Mucosa of descending colon (tissue), 3 donors: Measurements from ENCODE around the gene ZNF469. TPM values are rescaled to one million over a fixed set of nuclear protein-coding genes. Genes with fewer than 3 reads are reported as not detected.

Source experiments
- ATAC-seq: fragments of 200-7000 bp; cut with Tn5 transposase; one replicate; pipeline ENCODE4 v1.9.1; 2020; ENCODE audit warnings: mild to moderate bottlenecking, moderate library complexity
- DNase-seq, 3 donors: peaks; one replicate each; pipeline ENCODE4 v3.0.0-alpha.2; 2020
- H3K36me3 ChIP-seq: fragments of 200-600 bp; one replicate; pipeline ENCODE4 v1.8.0; 2021; ENCODE audit warnings: low read depth, mild to moderate bottlenecking
- H3K4me1 ChIP-seq: fragments of 200-600 bp; one replicate; pipeline ENCODE4 v1.8.0; 2021; ENCODE audit warnings: low read depth, mild to moderate bottlenecking
- H3K4me3 ChIP-seq: fragments of 200-600 bp; one replicate; pipeline ENCODE4 v1.8.0; 2021; ENCODE audit warnings: mild to moderate bottlenecking
- H3K9me3 ChIP-seq: fragments of 200-600 bp; one replicate; pipeline ENCODE4 v1.8.0; 2021; ENCODE audit warnings: mild to moderate bottlenecking
- intact Hi-C, 2 donors: fragments of 100-400 bp; cut with DNase I in 1 of 2; cut with micrococcal nuclease in 1 of 2; formaldehyde crosslinking; loops; one replicate each; pipeline versions ENCODE4 v1.11.0 to v1.11.1; 2022; cut with DNase I, micrococcal nuclease
- total RNA-seq, 3 donors: library from RNA; stranded (reverse); fragmentation: NEBNext Ultra II Directional in 2 of 3; extraction: Animal tissue kit (Norgen Biotek cat#: 25700) in 2 of 3; gene quantifications; one replicate each; pipeline versions ENCODE4 v1.2.1 to v1.2.4, GENCODE V29; 2021 to 2023
- TF ChIP-seq, protein P1 (sequence below): fragments of 200-600 bp; IDR thresholded peaks from one replicate; pipeline ENCODE4 v1.8.0; 2022; ENCODE audit warnings: antibody characterized with exemption, mild to moderate bottlenecking
- donor health status: DM: no; HTN: no; CAD: no; lungs with moderate emphysema.
- donor health status: DM: no; HTN: no; CAD: no.
- donor health status: DM: no; HTN: yes; CAD: no.

The ZNF469 gene
- total RNA-seq, 3 donors from 2014 or later, result 0.35 to 1.4 (median 0.51) TPM

DNA sequence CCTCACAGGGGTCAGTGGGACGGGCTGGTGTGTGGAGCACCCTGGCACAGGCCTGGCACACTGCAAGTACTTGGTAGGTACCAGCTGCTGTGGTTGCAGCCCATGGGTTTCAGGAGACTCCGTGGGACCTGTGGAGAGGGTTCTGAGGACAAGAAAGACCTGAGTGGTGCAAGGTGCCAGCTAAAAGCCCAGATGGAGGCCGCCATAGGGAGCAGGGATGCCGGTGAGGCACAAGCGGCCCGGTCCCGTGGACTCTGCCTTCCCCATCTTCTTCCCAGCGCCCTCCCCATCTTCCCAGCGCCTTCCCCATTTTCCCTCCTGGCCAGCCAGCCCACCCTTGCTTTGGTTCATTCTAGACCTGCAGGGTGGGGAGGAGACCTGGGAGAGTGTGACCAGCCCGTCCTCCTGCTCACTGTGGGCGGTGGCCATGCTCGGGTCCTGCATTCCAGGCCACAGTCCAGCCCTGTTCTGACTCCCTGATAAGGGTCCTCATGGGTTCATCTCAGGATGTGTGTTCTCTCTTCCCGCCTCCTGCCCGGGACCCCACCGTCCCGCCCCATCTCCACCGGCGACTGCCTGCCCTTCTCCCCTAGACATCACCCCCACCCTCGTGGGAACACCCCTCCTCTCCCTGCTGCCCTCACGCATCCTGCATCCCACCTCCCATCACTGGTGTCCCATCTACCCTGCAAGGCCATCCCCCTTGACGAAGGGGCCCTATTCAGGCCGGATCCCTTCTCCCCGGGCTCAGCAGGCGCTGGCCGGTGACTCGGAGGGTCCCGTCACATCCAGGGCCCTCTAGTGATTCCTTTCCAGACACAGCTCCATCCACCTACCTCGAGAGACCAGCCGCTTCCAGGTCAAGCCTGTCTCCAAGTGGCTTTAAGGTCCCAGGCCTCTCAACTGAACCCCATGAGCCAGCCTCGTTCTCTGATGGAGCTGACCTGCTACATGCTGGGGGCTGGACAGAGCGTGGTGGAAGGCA, 3.4 kb downstream of the ZNF469 start:
- Histone ChIP-seq H3K9me3 (no peaks in the 10 kb centered on the region), H3K4me3 (no peak overlapping the region), H3K36me3 (no peaks in the 10 kb centered on the region), H3K4me1 (peaks cover 10% of the 10 kb centered on the region)
- intact Hi-C loops, result no loop called here
- DNase-seq (peak in 2 of 3 donors; percentile 19 to 29), ATAC-seq (no peak)
- TF ChIP-seq, protein P1, sequence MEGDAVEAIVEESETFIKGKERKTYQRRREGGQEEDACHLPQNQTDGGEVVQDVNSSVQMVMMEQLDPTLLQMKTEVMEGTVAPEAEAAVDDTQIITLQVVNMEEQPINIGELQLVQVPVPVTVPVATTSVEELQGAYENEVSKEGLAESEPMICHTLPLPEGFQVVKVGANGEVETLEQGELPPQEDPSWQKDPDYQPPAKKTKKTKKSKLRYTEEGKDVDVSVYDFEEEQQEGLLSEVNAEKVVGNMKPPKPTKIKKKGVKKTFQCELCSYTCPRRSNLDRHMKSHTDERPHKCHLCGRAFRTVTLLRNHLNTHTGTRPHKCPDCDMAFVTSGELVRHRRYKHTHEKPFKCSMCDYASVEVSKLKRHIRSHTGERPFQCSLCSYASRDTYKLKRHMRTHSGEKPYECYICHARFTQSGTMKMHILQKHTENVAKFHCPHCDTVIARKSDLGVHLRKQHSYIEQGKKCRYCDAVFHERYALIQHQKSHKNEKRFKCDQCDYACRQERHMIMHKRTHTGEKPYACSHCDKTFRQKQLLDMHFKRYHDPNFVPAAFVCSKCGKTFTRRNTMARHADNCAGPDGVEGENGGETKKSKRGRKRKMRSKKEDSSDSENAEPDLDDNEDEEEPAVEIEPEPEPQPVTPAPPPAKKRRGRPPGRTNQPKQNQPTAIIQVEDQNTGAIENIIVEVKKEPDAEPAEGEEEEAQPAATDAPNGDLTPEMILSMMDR, result no peak

DNA sequence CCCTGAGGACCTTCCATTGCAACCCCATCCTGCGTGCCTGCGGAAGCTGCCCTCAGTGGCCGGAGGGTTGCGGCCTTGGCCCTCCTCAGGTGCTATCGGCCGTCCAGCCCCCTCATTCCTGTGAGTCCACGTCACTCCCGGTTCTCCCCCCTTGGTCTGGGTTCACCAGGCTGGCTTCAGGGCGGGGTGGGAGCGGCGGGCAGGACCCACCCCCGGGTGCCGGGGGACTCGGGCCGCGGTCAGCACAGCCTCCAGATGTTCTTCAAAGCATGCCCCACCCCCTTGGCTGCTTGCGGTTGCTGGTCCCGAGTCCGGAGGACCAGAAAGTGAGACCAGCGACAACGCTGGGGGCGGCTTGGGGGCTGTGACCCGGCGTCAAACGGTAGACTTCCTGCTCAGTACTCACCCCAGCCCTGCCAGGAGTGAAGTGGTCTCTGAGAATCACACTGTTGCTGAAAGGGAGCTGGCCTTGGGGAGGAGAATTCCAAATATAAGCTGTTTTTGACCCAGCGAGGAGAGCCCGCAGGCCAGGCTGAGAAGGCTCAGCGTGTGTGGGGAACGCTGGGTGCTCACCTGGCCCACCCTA, 4.5 kb downstream of the ZNF469 start:
- intact Hi-C loops, result no loop called here
- H3K4me3 ChIP-seq, result no peak overlapping the region
- DNase-seq, result peak in 2 of 3 donors; percentile 24 to 53
- peaks cover 10% of the 10 kb centered on the region for H3K4me1 ChIP-seq
- no peaks in the 10 kb centered on the region for H3K9me3 ChIP-seq
- no peak for ATAC-seq
- TF ChIP-seq, protein P1, result no peak
- H3K36me3 ChIP-seq, result no peaks in the 10 kb centered on the region

DNA sequence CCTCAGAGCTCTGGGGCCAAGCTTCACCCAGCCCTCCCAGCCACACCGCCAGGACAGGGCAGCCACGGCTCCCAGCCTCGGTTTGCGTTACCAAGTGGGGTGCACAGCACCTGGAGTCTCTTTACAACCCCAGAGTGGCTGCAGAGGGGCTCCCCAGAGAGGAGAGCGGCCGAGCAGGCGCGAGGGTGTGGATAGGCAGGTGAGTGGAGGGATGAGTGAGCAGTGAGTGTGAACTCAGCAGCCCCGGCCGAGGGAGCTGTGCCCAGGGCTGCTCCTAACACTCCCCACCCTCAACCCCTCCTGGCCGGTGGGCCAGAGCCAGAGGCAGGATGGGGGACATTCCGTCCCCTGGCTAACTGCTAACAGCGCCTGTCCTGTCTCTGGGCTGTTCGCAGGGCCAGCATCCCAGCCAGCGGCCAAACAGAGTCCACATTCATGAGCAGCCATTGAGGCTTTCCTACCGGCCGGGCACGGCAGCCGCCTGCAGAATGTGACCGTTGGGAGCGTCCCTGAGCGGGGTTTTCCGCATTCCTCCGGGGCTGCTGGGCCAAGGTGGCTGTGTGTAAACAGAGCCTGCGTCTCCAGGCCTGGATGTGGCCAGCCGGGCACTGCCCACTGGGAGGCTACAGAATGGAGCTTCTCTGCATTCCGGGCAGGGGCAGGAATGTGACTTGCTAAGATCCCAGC, 5.3 kb downstream of the ZNF469 start:
- Histone ChIP-seq H3K36me3 (no peaks in the 10 kb centered on the region), H3K4me3 (no peak overlapping the region), H3K9me3 (no peaks in the 10 kb centered on the region), H3K4me1 (peaks cover 10% of the 10 kb centered on the region)
- TF ChIP-seq, protein P1, result no peak
- ATAC-seq (peak; percentile 95), DNase-seq (peak; percentile 82 to 87 (median 83))
- intact Hi-C loops, result no loop called here

DNA sequence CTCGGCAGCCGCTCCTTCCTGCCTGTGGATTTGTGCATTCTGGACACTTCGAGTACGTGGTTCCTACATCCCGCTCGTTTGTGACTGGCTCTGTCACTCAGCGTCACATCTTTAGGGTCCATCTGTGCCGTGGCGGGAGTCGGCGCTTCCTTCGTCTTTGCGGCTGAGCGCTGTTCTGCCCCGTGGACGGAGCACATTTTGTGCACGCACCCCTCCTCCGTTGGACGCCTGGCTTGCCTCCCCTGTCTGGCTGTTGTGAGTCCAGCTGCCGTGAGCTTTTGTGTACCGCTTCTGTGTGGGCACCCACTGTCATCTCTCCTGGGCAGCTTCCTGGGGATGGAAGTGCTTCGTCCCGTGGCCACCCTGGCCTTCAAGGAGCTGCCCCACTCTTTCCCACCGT, 6.4 kb downstream of the ZNF469 start:
- Histone ChIP-seq H3K36me3 (no peaks in the 10 kb centered on the region), H3K9me3 (no peaks in the 10 kb centered on the region), H3K4me1 (peaks cover 5% of the 10 kb centered on the region), H3K4me3 (no peak overlapping the region)
- no peak for DNase-seq
- intact Hi-C loops, result no loop called here
- no peak for ATAC-seq
- TF ChIP-seq, protein P1, result no peak

DNA sequence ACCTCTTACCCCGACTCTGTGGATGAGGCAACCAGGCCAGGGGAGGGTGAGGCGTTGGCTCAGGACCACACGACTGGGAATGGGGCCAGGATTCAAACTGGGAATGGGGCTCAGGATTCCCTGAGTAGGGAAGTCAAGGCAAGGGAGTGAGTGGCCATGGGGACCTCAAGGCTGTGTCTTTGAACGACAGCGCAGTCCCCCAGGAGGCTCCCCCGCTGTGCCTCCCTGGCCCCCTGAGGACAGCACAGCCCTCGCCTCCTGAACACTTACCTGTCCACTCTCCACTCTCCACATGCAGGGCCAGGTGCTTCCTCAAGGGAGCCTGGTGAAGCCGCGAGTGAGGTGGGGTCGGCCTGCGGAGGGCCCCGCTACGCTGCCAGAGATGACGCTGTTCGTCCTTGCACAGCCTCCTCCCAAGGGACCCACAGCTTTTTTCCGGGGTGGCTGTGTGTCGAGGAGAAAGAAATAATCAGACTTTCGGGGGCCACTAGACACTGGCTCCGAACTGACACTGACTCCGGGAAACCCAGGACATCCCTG, 6.9 kb downstream of the ZNF469 start:
- no peaks in the 10 kb centered on the region for H3K36me3 ChIP-seq
- intact Hi-C loops, result no loop called here
- no peaks in the 10 kb centered on the region for H3K9me3 ChIP-seq
- DNase-seq (no peak), ATAC-seq (no peak)
- TF ChIP-seq, protein P1, result no peak
- no peak overlapping the region for H3K4me3 ChIP-seq
- H3K4me1 ChIP-seq, result peaks cover 5% of the 10 kb centered on the region
